GM19099 (cell line): Measurements from ENCODE around the gene PDE4B.

ENCODE experiments used
- POLR2A ChIP-seq: IDR thresholded peaks from 3 replicates; pipeline ENCODE4 v1.6.1; 2011; ENCODE audit warnings: low read depth; ENCODE audit not compliant: insufficient read length; ENCODE audit errors: extremely low read depth

PDE4B gene

GRCh38 chr1:66366634-66367033, 573.9 kb downstream of the PDE4B start:
- no peak for TF ChIP-seq POLR2A

DNA sequence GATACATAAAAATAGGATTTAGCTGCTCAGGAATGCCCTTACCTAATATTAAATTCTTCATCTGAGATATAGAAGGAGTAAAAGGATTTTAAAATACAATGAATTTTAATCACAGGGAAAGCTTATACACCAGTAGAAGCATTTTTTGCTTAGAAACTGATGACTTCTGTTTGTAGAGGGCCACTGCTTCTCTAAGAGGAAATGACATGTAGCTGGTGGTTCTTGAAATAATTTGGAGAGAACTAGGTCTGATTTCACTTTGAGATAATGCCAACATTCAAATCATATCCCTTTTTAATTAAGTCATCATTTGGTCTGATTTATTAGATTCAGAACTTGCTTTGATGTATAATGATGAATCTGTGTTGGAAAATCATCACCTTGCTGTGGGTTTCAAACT, 574.7 kb downstream of the PDE4B start:
- no peak for TF ChIP-seq POLR2A

DNA sequence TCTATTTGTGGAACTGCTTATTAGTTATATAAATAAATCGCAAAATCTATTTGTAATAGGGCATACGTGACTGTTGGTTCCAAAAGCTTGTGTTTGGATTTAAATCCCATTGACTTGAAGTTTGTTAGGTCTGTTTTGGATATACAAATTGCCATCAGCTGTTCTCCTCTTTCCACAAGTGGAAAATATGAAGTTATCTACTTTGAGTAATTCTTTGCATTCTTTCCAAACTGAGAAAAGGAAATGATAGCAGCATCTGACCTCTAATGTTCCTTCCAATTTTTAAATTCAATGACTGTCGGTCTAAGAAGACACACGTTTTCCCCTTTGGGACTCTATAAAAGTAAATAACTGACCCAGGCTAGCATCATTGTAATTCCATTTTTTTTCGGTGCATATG, 575.6 kb downstream of the PDE4B start:
- TF ChIP-seq POLR2A = no peak

GRCh38 chr1:66370462-66370971, 577.8 kb downstream of the PDE4B start:
- TF ChIP-seq POLR2A = no peak

DNA sequence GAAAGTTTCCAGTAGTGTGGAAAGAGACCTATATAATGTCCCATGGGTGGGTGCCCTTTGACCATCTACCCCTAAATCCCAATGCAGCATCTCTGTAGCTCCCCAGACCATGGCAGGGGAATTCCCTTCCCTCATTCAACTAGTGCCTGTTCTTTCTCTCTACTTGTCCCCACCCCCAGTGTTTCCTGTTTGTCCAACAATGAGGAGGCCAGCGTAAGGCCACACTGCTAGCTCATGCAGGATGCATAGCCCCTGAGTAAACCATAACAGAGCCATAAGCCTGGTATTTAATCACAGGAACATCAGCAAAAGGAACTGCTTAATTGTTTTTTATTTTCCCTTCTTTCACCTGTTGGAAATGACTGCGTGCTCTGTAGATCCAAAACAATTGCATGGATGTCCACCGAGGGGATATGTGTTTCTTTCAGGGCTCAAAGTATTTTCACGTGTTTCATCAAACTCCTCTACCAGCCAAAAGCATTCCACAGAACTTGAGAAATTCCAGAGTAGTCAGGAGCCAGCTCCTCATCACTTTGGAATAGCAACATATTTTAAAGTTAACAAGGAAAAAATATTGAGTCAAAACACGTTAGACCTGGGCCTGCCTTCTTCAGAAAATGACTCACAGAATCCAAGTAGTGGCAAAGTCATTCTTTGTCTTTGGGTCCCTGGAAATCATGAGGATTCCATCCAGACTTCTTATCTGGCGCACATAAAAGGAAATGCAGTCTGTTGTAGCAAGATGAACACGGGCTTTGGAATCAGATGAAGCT, 578.7 kb downstream of the PDE4B start:
- TF ChIP-seq POLR2A = no peak

DNA sequence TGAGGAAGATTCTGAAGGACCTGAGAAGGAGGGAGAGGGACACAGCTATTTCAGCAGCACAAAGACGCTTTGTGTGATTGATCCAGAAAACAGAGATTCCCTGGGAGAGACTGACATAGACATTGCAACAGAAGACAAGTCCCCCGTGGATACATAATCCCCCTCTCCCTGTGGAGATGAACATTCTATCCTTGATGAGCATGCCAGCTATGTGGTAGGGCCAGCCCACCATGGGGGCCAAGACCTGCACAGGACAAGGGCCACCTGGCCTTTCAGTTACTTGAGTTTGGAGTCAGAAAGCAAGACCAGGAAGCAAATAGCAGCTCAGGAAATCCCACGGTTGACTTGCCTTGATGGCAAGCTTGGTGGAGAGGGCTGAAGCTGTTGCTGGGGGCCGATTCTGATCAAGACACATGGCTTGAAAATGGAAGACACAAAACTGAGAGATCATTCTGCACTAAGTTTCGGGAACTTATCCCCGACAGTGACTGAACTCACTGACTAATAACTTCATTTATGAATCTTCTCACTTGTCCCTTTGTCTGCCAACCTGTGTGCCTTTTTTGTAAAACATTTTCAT, 579.9 kb downstream of the PDE4B start:
- no peak for TF ChIP-seq POLR2A

DNA sequence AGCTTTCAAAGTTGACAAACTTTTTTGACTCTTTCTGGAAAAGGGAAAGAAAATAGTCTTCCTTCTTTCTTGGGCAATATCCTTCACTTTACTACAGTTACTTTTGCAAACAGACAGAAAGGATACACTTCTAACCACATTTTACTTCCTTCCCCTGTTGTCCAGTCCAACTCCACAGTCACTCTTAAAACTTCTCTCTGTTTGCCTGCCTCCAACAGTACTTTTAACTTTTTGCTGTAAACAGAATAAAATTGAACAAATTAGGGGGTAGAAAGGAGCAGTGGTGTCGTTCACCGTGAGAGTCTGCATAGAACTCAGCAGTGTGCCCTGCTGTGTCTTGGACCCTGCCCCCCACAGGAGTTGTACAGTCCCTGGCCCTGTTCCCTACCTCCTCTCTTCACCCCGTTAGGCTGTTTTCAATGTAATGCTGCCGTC, 580.5 kb downstream of the PDE4B start:
- TF ChIP-seq POLR2A = peak; percentile 6

- TF ChIP-seq POLR2A = no peak
Measured at GRCh38 chr1:66374148-66374547, 581.5 kb downstream of the PDE4B start.

- peak; percentile 15 for TF ChIP-seq POLR2A
Measured at GRCh38 chr1:66374561-66375111, 581.9 kb downstream of the PDE4B start.

GRCh38 chr1:66375125-66375524, 582.4 kb downstream of the PDE4B start:
- TF ChIP-seq POLR2A = no peak

DNA sequence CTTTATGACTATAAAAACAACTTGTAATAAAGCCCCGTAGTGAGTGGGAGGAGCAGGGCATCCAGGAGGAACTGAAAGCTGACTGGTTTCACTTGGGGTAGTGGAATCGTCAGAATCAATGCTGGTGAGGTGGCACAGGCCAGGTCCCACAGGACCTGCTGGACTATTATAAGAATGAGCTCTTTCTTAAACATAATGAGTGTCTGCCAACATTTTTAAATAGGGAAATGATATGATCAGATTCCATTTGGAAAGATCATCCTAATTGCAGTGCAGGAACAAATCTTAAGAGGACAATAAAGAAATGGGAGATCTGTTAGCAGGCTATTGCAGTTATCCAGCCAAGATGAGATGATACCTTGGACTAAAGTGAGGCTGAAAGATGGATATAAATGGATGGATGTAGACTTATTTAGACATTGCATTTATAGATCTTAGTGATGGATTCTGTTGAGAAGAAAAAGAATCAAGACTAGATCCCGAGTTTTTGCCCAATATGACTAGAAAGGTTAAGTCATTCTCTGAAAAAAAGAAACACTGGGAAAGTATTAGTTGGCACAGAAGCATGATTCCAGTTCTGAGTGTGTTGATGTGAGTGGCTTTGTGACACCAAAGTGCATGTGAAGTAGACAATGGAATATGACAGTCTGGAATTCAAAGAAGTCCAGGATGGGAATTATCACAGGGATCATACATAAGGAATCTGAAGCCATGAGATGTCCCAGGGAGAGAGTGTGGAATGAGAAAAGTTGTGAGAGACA, 587.9 kb downstream of the PDE4B start:
- peak; percentile 52 for TF ChIP-seq POLR2A

GRCh38 chr1:66381621-66382275, 589.1 kb downstream of the PDE4B start:
- no peak for TF ChIP-seq POLR2A

- no peak for TF ChIP-seq POLR2A
Measured at GRCh38 chr1:66383168-66383567, 590.5 kb downstream of the PDE4B start.

DNA sequence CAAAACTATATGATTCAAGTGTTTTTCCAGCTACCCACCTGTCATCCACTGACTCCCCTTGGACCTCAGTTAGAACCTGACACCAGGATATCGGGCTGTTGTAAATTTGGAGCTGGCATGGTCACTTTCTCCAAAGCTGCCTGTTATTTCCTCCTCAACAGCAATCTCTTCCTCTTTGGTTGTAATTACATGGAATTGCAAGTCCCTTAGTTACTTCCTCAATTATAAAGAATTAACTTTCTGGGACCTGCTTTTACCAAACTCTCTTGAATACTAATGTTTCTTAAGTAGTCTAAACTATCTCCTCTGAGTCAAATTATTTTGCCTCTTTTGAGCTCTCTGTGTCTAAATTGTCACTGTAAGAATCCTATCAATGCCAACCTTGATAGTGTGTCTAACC, 590.9 kb downstream of the PDE4B start:
- no peak for TF ChIP-seq POLR2A

- no peak for TF ChIP-seq POLR2A
Measured at GRCh38 chr1:66384258-66384921, 591.7 kb downstream of the PDE4B start.

- no peak for TF ChIP-seq POLR2A
Measured at GRCh38 chr1:66386712-66387111, 594.0 kb downstream of the PDE4B start.
